ENCODE measurements around the gene CDH13.

GRCh38 chr16:83004868-83005652 is 378.3 kb downstream of the CDH13 start:
- no peak for TF ChIP-seq POLR2A (IDR thresholded peaks at IDR 0.05)
- TF ChIP-seq CTCF (IDR thresholded peaks at IDR 0.05) = no peak
- TF ChIP-seq EP300 (IDR thresholded peaks at IDR 0.05) = no peak
